Smooth muscle cell (in vitro differentiated cells): ENCODE measurements around the gene SSH2. TPM values are rescaled to one million over a fixed set of nuclear protein-coding genes. Genes with fewer than 3 reads are reported as not detected.

Experiments
- DNase-seq: peaks from one replicate; lab custom pipeline; 2025; ENCODE audit not compliant: unreplicated experiment; lab: John Stamatoyannopoulos, UW
- H2AFZ ChIP-seq: fragments of 200-600 bp; sonication (generic); 2 replicates; pipeline ENCODE4 v1.6.0; 2016; ENCODE audit warnings: antibody characterized with exemption, low read depth, mild to moderate bottlenecking
- H3F3A ChIP-seq: fragments of 200-600 bp; sonication (generic); 2 replicates; pipeline ENCODE4 v1.6.0; 2017; ENCODE audit warnings: antibody characterized with exemption, low read depth
- H3K27ac ChIP-seq: fragments of 200-600 bp; sonication (generic); 2 replicates; pipeline ENCODE4 v1.5.1; 2016; ENCODE audit warnings: low read depth, mild to moderate bottlenecking
- H3K27me3 ChIP-seq: fragments of 200-600 bp; sonication (generic); 2 replicates; pipeline ENCODE4 v1.6.1; 2016; ENCODE audit warnings: low read depth, mild to moderate bottlenecking
- H3K36me3 ChIP-seq: fragments of 200-600 bp; sonication (generic); 2 replicates; pipeline ENCODE4 v1.5.1; 2016; ENCODE audit warnings: low read depth
- H3K4me1 ChIP-seq: fragments of 200-600 bp; sonication (generic); 2 replicates; pipeline ENCODE4 v1.5.1; 2016; ENCODE audit warnings: low read depth
- H3K4me2 ChIP-seq: fragments of 200-600 bp; sonication (generic); 2 replicates; pipeline ENCODE4 v1.6.0; 2016; ENCODE audit warnings: mild to moderate bottlenecking
- H3K4me3 ChIP-seq: fragments of 200-600 bp; sonication (generic); 2 replicates; pipeline ENCODE4 v1.5.1; 2016; ENCODE audit warnings: mild to moderate bottlenecking
- H3K79me2 ChIP-seq: fragments of 200-600 bp; sonication (generic); 2 replicates; pipeline ENCODE4 v1.6.0; 2016; ENCODE audit warnings: low read depth, mild to moderate bottlenecking
- H3K9ac ChIP-seq: fragments of 200-600 bp; sonication (generic); 2 replicates; pipeline ENCODE4 v1.6.0; 2016; ENCODE audit warnings: low read depth
- H3K9me3 ChIP-seq: fragments of 200-600 bp; sonication (generic); replicated peaks from 2 replicates; pipeline ENCODE4 v1.5.1; 2016; ENCODE audit warnings: low read depth
- H4K20me1 ChIP-seq: fragments of 200-600 bp; sonication (generic); 2 replicates; pipeline ENCODE4 v1.6.0; 2016; ENCODE audit warnings: low read depth
- WGBS: methylation state at CpG from one replicate; pipeline ENCODE4 v1.1.7; 2016; ENCODE audit warnings: low lambda C conversion rate; 5-methylcytosine and 5-hydroxymethylcytosine counted together
- polyA plus RNA-seq: library from polyadenylated mRNA; unstranded; fragments of >200 nt; fragmentation: Nextera tagmentation; extraction: Ambion mirVana; gene quantifications from 2 replicates; pipeline ENCODE4 v1.2.1, GENCODE V29; 2016
- total RNA-seq: library from RNA; depleted of rRNA; stranded (reverse); fragments of >200 nt; gene quantifications from 2 replicates; pipeline ENCODE4 v1.2.3, GENCODE V29; 2014
- TF ChIP-seq, protein P1 (sequence below): fragments of 200-600 bp; sonication (generic); IDR thresholded peaks from 2 replicates; pipeline ENCODE4 v1.5.1; 2017; ENCODE audit warnings: borderline replicate concordance, mild to moderate bottlenecking, antibody characterized with exemption; ENCODE audit not compliant: insufficient read depth, poor library complexity, severe bottlenecking

The SSH2 gene
- total and polyA plus RNA-seq, 2 experiments from 2014 or later, result 9.7 to 10.4 TPM

DNA sequence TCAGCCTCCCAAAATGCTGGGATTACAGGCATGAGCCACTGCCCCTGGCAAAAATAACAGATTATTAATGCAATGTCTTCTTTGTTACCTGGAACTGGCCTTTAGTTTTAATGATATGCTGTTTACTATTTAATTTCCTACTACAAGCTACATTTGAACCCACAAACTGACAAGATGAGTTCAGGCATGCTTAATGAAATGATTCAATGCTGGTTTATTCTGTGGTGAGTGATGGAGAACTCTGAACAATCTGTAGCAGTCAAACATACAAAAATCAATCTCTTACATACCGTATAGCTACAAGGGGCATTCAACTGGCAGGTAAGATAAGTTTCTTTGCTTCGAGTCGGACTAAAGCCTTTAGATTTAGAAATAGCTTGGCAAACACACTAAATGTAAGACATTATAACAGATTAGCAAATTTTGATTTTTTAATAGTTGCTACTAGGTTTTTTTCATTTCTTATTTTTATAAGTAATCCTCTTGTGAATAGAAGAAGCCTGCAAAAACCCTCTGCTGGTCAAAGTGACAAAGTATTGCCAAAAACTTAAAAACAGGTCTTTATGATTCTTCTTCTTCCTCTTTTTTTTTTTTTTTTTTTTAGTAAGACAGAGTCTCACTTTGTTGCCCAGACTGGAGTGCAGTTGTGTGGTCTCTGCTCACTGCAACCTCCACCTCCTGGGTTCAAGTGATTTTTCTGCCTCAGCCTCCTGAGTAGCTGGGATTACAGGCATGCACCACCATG, 138.5 kb downstream of the SSH2 start:
- H3K4me1 ChIP-seq, result peaks cover 8% of the 10 kb centered on the region
- H3F3A ChIP-seq, result no peaks in the 10 kb centered on the region
- H3K79me2 ChIP-seq, result no peaks in the 10 kb centered on the region
- H3K27ac ChIP-seq, result no peak overlapping the region
- no peak for DNase-seq
- 97% methylated on average over 3 of the region's 3 CpGs for WGBS
- no peak overlapping the region for H3K4me2 ChIP-seq
- no peak overlapping the region for H3K4me3 ChIP-seq
- H3K27me3 ChIP-seq, result no peaks in the 10 kb centered on the region
- H3K36me3 ChIP-seq, result no peaks in the 10 kb centered on the region
- H4K20me1 ChIP-seq, result peaks cover 8% of the 10 kb centered on the region
- TF ChIP-seq, protein P1, sequence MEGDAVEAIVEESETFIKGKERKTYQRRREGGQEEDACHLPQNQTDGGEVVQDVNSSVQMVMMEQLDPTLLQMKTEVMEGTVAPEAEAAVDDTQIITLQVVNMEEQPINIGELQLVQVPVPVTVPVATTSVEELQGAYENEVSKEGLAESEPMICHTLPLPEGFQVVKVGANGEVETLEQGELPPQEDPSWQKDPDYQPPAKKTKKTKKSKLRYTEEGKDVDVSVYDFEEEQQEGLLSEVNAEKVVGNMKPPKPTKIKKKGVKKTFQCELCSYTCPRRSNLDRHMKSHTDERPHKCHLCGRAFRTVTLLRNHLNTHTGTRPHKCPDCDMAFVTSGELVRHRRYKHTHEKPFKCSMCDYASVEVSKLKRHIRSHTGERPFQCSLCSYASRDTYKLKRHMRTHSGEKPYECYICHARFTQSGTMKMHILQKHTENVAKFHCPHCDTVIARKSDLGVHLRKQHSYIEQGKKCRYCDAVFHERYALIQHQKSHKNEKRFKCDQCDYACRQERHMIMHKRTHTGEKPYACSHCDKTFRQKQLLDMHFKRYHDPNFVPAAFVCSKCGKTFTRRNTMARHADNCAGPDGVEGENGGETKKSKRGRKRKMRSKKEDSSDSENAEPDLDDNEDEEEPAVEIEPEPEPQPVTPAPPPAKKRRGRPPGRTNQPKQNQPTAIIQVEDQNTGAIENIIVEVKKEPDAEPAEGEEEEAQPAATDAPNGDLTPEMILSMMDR, result no peak
- H2AFZ ChIP-seq, result no peak overlapping the region
- no peaks in the 10 kb centered on the region for H3K9me3 ChIP-seq
- no peak overlapping the region for H3K9ac ChIP-seq

DNA sequence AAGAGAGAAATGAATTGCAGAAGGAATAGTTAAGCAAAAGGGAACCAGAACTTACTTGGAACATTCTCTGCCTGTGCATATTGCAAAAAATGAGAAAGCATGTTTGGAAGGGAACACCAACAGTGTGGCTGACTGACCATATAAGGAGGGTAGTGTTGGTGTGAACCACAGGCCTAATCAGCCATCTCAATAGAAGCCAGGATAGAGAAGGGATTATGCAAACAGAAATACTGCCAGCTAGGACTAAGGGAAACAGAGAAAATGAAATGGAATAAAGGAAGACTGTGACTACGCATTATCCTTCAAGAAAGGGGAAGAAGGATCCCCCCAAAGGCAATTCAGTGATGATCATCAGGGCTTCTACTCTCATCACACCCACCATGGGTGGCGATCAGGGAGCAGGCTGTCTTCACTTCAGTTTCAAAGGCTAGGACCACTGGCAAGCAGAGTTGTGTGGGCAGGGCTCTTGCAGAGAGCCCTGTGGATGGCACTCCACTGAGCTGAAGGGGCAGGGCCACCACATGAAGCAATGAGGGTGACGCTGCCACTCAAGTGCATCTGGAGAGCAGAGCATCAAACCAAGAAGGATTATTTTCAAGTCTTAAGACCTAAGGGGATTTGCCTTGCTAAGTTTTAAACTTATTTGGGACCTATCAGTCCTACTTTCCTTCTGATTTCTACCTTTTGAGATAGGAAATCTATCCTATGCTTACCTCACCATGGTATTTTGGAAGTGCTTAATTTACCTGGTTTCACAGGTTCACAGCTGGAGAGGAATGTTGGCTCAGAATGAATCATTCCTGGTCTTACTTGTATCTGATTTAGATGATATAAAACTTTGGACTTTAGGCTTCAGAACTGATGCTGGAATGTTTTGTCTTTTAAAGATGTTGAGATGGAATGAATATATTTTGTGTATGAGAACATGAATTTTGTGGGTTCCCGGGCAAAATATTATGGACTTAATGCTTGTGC, 140.5 kb downstream of the SSH2 start:
- no peak overlapping the region for H3K4me2 ChIP-seq
- TF ChIP-seq, protein P1, result no peak
- H3K9ac ChIP-seq, result no peak overlapping the region
- peaks cover 14% of the 10 kb centered on the region for H3K4me1 ChIP-seq
- no peaks in the 10 kb centered on the region for H3F3A ChIP-seq
- no peak overlapping the region for H3K4me3 ChIP-seq
- H4K20me1 ChIP-seq, result peaks cover 5% of the 10 kb centered on the region
- no peak for DNase-seq
- H3K9me3 ChIP-seq, result no peaks in the 10 kb centered on the region
- no peak overlapping the region for H2AFZ ChIP-seq
- no peaks in the 10 kb centered on the region for H3K27me3 ChIP-seq
- H3K27ac ChIP-seq, result no peak overlapping the region
- H3K79me2 ChIP-seq, result no peaks in the 10 kb centered on the region
- 97% methylated on average over 4 of the region's 4 CpGs for WGBS
- no peaks in the 10 kb centered on the region for H3K36me3 ChIP-seq

GRCh38 chr17:29787995-29788394, 142.0 kb downstream of the SSH2 start:
- TF ChIP-seq, protein P1, result no peak
- WGBS, result 94% methylated on average over 3 of the region's 3 CpGs

More at GRCh38 chr17:29787995-29788394, 142.0 kb downstream of the SSH2 start:
- no peak overlapping the region for H3K9ac ChIP-seq
- H3K9me3 ChIP-seq, result no peaks in the 10 kb centered on the region
- no peak overlapping the region for H3K4me2 ChIP-seq
- H3K4me1 ChIP-seq, result peaks cover 14% of the 10 kb centered on the region
- no peak overlapping the region for H2AFZ ChIP-seq
- H3K4me3 ChIP-seq, result no peak overlapping the region
- no peak overlapping the region for H3K27ac ChIP-seq
- H3K79me2 ChIP-seq, result no peaks in the 10 kb centered on the region
- H3K27me3 ChIP-seq, result no peaks in the 10 kb centered on the region
- H3F3A ChIP-seq, result no peaks in the 10 kb centered on the region
- no peak for DNase-seq
- no peaks in the 10 kb centered on the region for H4K20me1 ChIP-seq
- H3K36me3 ChIP-seq, result no peaks in the 10 kb centered on the region
